GM12874 (cell line): ENCODE measurements around the gene ADNP.

Experiments used
- TF ChIP-seq, protein P1 (sequence below): IDR thresholded peaks from 2 replicates; pipeline ENCODE4 v1.5.1; 2011; ENCODE audit warnings: low read depth, mild to moderate bottlenecking, control low read depth, low read length, moderate library complexity; ENCODE audit not compliant: insufficient read depth

ADNP gene

DNA sequence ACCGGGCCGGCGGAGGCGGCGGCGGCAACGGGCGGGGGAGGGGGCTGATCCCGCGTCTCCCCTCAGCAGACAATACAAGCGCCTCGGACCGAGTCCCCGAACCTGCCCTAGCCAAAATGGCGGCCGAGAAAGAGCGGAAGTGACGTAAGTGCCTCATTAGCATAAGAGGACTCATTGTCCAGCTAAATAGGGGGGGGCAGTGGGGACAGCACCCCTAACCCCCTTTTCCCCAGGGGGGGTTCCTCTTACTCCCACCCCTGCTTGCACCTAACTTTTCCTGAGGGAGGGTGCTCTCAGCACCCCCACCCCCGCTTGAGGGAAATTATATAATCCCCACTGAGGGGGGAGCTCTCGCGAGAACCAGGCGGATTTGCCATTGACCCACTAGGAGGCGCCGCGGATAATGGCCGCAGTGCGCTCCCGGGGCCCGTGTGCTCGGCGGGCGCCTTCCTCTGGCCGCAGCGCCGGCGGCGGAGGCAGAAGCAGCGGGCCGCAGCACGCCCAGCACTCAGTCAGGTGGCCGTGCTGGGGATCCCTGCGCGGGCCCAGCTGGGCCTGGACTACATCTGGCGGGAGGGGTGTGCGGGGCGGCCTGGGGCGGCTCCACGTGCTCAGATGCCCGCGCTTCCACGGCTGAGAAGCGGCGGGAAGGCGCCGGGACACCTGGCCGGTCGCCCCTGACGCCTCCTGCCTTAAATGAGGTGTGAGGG is at the start of gene ADNP:
Gene ADNP, minus strand, starts transcription at position 132 of the 710 bp plus-strand sequence. CDS start 27,441 bp downstream, outside the sequence.
- TF ChIP-seq, protein P1, sequence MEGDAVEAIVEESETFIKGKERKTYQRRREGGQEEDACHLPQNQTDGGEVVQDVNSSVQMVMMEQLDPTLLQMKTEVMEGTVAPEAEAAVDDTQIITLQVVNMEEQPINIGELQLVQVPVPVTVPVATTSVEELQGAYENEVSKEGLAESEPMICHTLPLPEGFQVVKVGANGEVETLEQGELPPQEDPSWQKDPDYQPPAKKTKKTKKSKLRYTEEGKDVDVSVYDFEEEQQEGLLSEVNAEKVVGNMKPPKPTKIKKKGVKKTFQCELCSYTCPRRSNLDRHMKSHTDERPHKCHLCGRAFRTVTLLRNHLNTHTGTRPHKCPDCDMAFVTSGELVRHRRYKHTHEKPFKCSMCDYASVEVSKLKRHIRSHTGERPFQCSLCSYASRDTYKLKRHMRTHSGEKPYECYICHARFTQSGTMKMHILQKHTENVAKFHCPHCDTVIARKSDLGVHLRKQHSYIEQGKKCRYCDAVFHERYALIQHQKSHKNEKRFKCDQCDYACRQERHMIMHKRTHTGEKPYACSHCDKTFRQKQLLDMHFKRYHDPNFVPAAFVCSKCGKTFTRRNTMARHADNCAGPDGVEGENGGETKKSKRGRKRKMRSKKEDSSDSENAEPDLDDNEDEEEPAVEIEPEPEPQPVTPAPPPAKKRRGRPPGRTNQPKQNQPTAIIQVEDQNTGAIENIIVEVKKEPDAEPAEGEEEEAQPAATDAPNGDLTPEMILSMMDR, result peak; percentile 62

DNA sequence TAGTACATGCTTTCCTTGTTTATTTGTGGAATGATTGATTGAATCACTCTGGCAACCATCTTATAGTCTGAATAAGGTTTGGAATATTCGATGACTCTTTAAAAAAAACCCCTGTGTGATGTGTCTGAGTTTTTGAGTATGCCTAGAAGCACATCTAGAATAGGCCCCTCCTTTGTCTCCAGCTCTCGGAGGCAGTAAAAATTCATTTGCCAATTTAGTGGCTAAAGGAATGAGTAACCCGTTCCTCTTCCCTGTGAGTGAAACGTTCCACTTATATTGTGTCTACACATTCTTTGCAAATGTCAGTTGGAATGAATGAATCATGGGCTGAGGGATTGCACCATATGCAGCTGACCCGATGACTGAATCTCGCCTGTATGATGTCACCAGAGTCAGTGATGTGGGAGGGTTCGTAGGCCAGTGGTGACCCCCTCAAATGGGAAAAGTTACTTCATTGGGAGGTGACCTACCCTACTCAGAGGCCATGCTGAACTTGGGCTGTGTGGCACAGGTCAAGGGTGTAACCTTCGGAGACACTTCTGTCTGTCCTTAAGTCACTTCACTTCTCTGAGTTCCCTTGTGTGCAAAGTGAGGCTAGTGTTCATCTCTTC is 48.9 kb upstream of the ADNP start:
- TF ChIP-seq, protein P1, result no peak

DNA sequence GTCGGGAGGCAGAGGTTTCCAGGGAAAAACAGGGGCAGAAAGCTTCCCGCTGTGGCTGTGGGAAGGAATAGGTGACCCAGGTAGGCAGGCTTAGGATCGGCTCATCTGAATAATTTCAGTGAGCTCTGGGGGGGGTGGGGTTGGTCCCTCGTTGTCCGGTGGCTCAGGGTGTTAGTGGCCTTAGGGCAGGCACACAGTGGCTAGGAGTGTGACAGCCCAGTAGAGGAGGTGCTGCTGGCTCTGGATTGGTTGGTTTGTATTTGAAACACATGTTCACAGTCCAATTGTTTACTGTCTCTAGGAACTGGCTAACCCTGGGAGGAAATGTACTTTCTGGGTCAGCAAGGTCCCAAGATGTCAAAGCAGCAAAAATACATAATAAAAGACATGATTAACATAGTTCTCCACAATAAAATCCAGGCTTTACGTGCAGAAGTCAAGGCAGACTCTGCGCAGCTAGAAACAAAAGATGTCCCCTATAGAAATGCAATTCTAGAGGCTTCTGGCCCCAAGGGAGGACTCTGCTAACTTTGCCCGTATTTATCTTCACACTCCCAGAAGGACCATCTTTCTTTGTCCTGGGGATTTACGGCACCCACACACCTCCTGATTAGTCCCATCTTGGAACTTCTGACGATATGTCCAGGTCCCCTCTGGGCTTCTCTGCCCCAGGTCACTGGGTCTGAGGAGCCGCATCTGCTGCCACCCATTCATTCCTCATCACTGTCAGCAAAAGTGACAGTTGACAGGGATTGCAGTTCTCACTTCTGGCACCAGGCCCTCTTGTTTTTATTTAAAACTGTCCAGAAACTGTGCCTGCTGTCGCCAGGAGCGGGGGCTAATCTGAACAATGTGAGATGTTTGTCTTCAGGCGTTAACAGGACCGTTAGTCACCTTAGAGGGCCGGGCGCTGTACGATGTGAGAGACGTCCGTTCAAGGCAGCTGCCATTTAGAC is 46.1 kb upstream of the ADNP start:
- TF ChIP-seq, protein P1, result no peak

DNA sequence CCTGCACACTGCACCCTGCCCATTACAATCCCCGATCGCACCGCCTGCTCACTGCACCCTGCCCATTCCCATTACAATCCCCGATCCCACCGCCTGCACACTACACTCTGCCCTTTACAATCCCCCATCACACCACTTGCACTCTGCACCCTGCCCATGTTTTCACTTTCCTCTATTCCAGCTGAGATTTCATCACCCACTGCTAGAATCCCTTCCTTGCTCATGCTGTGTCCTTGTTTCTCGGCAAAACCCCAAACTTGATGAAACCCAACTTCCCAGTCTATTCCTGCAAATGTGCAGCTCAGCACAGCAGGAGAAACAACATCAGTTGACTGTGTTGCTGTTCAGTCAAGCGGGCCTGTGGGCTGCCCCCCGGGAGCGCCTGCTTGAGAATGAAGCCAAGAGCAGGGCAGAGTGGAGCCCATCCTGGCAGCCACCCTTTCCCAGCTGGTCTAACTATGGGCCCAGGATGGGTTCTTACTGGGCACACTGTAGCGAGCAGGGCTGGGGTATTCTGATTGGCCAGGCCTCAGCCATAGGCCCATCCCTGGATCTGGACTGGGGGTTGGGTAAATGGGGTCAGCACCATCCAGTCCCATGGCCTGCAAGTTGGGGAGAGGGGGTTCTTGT is 44.6 kb upstream of the ADNP start:
- TF ChIP-seq, protein P1, result no peak

DNA sequence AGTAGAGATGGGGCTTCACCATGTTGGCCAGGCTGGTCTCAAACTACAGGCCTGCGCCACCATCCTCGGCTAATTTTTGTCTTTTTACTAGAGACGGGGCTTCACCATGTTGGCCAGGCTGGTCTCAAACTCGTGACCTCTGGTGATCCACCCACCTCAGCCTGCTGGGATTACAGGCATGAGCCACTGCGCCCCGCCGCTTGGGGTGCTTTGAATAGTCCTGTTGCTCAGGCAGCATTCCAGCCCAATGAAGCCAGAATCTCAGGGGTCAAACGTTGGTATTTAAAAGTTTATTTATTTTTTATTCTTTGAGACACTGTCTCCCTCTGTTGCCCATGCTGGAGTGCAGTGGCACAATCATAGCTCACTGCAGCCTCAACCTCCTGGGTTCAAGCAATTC is 38.7 kb upstream of the ADNP start:
- TF ChIP-seq, protein P1, result no peak

DNA sequence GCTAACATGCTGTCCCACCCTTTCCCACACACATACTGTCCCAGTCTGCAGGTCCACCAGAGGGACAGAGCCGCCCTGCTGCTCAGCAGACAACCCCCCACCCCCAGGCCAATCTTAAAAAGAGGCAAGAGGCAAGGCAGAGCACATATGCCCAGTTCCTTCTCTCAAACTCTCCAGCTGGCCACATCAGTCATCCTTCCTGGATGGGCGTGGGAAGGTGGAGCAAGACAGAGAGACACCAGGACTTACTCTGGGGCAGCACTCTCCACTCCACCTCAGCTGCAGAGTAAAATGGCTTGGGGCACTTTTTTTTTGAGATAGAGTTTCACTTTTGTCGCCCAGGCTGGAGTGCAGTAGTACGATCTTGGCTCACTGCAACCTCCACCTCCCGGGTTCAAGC is 38.2 kb upstream of the ADNP start:
- TF ChIP-seq, protein P1, result no peak

DNA sequence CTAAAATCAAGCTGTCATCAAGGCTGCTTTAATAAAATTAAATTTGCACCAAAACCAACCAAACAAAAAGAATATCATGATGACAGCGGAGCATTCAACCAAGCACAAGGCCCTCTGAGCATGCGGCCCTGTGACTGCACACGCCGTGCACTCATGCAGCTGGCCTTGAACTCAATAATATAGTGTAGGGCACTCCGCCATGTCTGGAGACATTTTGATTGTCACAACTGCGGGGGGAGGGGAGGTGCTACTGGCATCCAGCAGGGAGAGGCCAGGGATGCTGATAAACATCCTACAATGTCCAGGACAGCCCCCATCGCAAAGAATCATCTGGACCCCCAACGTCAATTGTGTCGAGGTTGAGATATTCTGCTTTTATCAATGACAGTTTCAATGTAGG is 37.1 kb upstream of the ADNP start:
- TF ChIP-seq, protein P1, result no peak
